Kidney epithelial cell (primary cell): ENCODE results near the gene ATG2B. TPM values are rescaled to one million over a fixed set of nuclear protein-coding genes. Genes with fewer than 3 reads are reported as not detected.

Experiments
- DNase-seq: peaks from one replicate; pipeline ENCODE4 v3.0.0-alpha.2; 2010; ENCODE audit warnings: low read depth
- H3K27me3 ChIP-seq: 2 replicates; pipeline ENCODE4 v1.6.0; 2011; ENCODE audit warnings: low read length; ENCODE audit not compliant: control insufficient read depth, insufficient read depth
- H3K36me3 ChIP-seq: 2 replicates; pipeline ENCODE4 v1.5.1; 2011; ENCODE audit warnings: low read length; ENCODE audit not compliant: control insufficient read depth, insufficient read depth
- H3K4me3 ChIP-seq: 2 replicates; pipeline ENCODE4 v1.5.1; 2011; ENCODE audit warnings: low read depth, mild to moderate bottlenecking, control low read depth, low read length
- total RNA-seq: library from RNA; depleted of rRNA; stranded (reverse); fragments of >200 nt; gene quantifications from 2 replicates; pipeline ENCODE4 v1.2.3, GENCODE V29; 2015
- TF ChIP-seq, protein P1 (sequence below): IDR thresholded peaks from 2 replicates; pipeline ENCODE4 v1.5.1; 2011; ENCODE audit warnings: mild to moderate bottlenecking, moderate library complexity, low read length, control low read depth, inconsistent platforms; ENCODE audit not compliant: insufficient read depth, poor library complexity, severe bottlenecking

ATG2B gene
- total RNA-seq, 1 donor from 2014 or later, result 12.0 TPM

DNA sequence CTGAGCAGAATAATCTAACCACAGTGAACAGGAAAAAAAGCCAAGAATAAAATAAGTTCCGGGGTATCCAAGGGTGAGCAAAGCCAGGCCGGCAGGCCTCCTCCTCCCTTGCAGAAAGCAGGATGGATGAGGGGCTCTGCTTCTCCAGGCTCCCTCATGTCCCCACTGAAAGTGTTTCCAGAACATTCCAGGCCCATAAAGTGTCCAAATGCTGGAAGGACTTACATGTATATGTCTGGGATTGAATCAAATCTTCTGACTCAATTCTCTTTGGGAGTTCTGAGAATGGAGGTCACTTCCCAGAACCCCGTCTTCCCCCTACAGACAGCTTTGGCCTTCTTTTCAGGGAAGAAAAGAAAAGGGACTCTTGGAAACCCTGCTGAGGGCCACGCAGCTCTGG, 132.1 kb downstream of the ATG2B start:
- no peak for DNase-seq
- Histone ChIP-seq H3K4me3 (no peak overlapping the region), H3K27me3 (no peaks in the 10 kb centered on the region), H3K36me3 (no peaks in the 10 kb centered on the region)
- TF ChIP-seq, protein P1, sequence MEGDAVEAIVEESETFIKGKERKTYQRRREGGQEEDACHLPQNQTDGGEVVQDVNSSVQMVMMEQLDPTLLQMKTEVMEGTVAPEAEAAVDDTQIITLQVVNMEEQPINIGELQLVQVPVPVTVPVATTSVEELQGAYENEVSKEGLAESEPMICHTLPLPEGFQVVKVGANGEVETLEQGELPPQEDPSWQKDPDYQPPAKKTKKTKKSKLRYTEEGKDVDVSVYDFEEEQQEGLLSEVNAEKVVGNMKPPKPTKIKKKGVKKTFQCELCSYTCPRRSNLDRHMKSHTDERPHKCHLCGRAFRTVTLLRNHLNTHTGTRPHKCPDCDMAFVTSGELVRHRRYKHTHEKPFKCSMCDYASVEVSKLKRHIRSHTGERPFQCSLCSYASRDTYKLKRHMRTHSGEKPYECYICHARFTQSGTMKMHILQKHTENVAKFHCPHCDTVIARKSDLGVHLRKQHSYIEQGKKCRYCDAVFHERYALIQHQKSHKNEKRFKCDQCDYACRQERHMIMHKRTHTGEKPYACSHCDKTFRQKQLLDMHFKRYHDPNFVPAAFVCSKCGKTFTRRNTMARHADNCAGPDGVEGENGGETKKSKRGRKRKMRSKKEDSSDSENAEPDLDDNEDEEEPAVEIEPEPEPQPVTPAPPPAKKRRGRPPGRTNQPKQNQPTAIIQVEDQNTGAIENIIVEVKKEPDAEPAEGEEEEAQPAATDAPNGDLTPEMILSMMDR, result no peak

DNA sequence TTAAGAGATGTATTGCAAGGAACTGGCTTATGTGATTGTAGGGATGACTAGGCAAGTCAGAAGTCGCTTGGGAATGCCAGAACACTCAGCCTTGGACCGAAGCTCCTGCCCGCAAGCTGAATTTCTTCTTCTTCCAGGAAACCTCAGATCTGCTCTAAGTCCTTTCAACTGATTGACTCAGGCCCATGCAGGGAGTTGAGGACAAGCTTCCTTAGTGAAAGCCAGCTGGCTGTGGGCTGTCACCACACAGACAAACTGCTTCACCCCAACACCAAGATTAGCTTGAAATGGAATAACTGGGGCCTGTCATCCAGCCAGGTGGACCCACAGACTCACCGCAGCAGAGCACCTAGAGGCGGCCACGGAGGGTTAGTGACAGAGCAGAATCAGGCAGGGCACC, 133.8 kb downstream of the ATG2B start:
- H3K36me3 ChIP-seq, result no peaks in the 10 kb centered on the region
- DNase-seq, result no peak
- TF ChIP-seq, protein P1, result no peak

More for the DNA sequence above, 133.8 kb downstream of the ATG2B start:
- no peaks in the 10 kb centered on the region for H3K27me3 ChIP-seq
- H3K4me3 ChIP-seq, result no peak overlapping the region

Other genes starting within 250 kb of the ATG2B start
- 0.89 and 1.2 TPM in 2 replicates for gene BDKRB2, start 158.5 kb downstream of the ATG2B start, total RNA-seq
- gene BDKRB1, start 107.1 kb downstream of the ATG2B start, total RNA-seq, result 0.17 TPM in 1 of 2 replicates, not detected in the other
- gene GSKIP, start 185 bp upstream of the ATG2B start, total RNA-seq, result 42.8 and 45.9 TPM in 2 replicates
- gene AK7, start 28.8 kb upstream of the ATG2B start, total RNA-seq, result 3.7 and 6.5 TPM in 2 replicates
- 100 and 102 TPM in 2 replicates for gene PAPOLA, start 139.0 kb upstream of the ATG2B start, total RNA-seq